Measurements from ENCODE around the gene ZNF124. TPM values are rescaled to one million over a fixed set of nuclear protein-coding genes. Genes with fewer than 3 reads are reported as not detected.

The ZNF124 gene
- total RNA-seq, 1 donor from 2014 or later, result 134 TPM

DNA sequence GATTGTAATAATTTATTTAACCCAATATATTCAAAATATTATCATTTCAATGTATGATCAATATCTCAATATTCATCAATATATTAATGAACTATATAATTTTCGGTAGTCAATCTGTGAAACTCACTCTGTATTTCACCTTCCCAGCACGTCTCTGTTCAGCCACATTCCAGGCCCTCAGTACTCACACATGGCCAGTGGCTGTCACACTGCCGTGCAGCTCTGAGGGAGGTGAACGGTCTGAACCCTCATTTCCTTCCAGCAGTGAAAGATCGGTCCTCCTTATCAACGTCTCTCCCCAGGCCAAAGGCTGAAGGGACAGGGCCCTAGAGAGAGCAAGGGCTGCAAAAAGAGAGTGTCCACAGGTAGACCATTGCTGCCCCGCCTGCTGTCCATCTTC, 39.5 kb upstream of the ZNF124 start:
- H3K27me3 Mint-ChIP-seq, result peaks cover 4% of the 10 kb centered on the region
- no peaks in the 10 kb centered on the region for H3K36me3 Mint-ChIP-seq
- TF ChIP-seq, protein P1, sequence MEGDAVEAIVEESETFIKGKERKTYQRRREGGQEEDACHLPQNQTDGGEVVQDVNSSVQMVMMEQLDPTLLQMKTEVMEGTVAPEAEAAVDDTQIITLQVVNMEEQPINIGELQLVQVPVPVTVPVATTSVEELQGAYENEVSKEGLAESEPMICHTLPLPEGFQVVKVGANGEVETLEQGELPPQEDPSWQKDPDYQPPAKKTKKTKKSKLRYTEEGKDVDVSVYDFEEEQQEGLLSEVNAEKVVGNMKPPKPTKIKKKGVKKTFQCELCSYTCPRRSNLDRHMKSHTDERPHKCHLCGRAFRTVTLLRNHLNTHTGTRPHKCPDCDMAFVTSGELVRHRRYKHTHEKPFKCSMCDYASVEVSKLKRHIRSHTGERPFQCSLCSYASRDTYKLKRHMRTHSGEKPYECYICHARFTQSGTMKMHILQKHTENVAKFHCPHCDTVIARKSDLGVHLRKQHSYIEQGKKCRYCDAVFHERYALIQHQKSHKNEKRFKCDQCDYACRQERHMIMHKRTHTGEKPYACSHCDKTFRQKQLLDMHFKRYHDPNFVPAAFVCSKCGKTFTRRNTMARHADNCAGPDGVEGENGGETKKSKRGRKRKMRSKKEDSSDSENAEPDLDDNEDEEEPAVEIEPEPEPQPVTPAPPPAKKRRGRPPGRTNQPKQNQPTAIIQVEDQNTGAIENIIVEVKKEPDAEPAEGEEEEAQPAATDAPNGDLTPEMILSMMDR (conservative IDR thresholded peaks at IDR 0.05), result no peak
- peak overlapping the region; percentile 31 for H3K4me3 Mint-ChIP-seq
- H3K27ac Mint-ChIP-seq, result no peak overlapping the region
- no peaks in the 10 kb centered on the region for H3K9me3 Mint-ChIP-seq
- peaks cover 20% of the 10 kb centered on the region for H3K4me1 Mint-ChIP-seq (ENCODE audit: unreplicated experiment)
- no peak for DNase-seq (ENCODE audit: extremely low spot score, unreplicated experiment)

- H3K27me3 Mint-ChIP-seq, result no peaks in the 10 kb centered on the region
- H3K4me3 Mint-ChIP-seq, result peak overlapping the region; percentile 97
- H3K9me3 Mint-ChIP-seq, result no peaks in the 10 kb centered on the region
- DNase-seq (ENCODE audit: extremely low spot score, unreplicated experiment), result peak; percentile 93
- peaks cover 4% of the 10 kb centered on the region for H3K36me3 Mint-ChIP-seq
- H3K27ac Mint-ChIP-seq, result peak overlapping the region; percentile 94
- TF ChIP-seq, protein P1 (conservative IDR thresholded peaks at IDR 0.05), result no peak
- H3K4me1 Mint-ChIP-seq (ENCODE audit: unreplicated experiment), result peaks cover 20% of the 10 kb centered on the region
Observed at GRCh38 chr1:247210376-247211117, 38.7 kb upstream of the ZNF124 start.

- H3K9me3 Mint-ChIP-seq, result no peaks in the 10 kb centered on the region
- H3K4me1 Mint-ChIP-seq (ENCODE audit: unreplicated experiment), result peaks cover 20% of the 10 kb centered on the region
- no peak for DNase-seq (ENCODE audit: extremely low spot score, unreplicated experiment)
- H3K27ac Mint-ChIP-seq, result peak overlapping the region; percentile 61
- peaks cover 4% of the 10 kb centered on the region for H3K36me3 Mint-ChIP-seq
- TF ChIP-seq, protein P1 (conservative IDR thresholded peaks at IDR 0.05), result no peak
- peak overlapping the region; percentile 97 for H3K4me3 Mint-ChIP-seq
- no peaks in the 10 kb centered on the region for H3K27me3 Mint-ChIP-seq
Observed at GRCh38 chr1:247210062-247210375, 38.2 kb upstream of the ZNF124 start.

DNA sequence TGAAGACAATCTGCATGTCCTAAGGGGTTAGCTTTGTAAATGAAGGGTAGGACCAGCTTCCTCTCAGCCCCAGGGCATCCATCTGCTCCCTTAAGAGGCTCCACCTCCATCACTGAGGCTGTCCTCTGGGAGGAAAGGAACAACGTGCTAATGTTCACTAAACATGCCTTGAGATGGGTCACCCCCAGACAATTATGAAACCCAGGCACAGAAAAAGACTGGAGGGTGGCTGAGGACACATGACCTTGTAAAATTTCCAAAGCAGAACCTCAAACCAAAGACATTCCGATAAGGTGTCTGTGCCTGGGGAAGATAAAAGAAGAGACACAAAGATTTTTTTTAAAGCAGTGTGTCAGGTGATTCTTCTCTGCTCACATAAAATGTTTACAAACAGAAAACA, 37.6 kb upstream of the ZNF124 start:
- Mint-ChIP-seq H3K27me3 (no peaks in the 10 kb centered on the region), H3K27ac (peak overlapping the region; percentile 61), H3K9me3 (no peaks in the 10 kb centered on the region), H3K4me1 (ENCODE audit: unreplicated experiment) (peaks cover 20% of the 10 kb centered on the region), H3K4me3 (peak overlapping the region; percentile 97), H3K36me3 (peaks cover 4% of the 10 kb centered on the region)
- DNase-seq (ENCODE audit: extremely low spot score, unreplicated experiment), result no peak
- TF ChIP-seq, protein P1 (conservative IDR thresholded peaks at IDR 0.05), result no peak

DNA sequence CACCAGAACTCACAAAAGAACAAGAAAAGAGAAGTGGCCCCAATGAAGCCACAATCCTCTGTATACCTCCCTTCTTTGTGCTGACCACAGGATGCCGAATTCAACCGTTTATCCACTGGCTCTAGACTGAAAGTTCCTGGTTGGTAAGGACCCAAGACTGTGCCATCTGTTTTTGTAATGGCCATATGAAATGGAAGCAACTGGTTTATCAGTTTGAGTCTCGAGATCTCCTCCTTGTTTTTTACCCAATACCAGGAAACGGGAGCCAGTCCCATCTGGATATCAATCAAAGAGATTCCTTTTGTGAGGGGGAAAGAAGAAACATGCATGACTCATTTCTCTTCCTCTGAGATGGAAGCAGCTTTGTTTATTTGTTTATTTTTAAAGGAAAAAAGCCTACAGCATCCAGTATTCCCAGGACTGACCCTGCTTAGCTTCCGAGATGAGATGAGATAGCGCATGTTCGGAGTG, 32.4 kb upstream of the ZNF124 start:
- DNase-seq (ENCODE audit: extremely low spot score, unreplicated experiment), result no peak
- peaks cover 7% of the 10 kb centered on the region for H3K4me1 Mint-ChIP-seq (ENCODE audit: unreplicated experiment)
- TF ChIP-seq, protein P1 (conservative IDR thresholded peaks at IDR 0.05), result no peak
- no peaks in the 10 kb centered on the region for H3K27me3 Mint-ChIP-seq
- no peak overlapping the region for H3K4me3 Mint-ChIP-seq
- H3K27ac Mint-ChIP-seq, result no peak overlapping the region
- H3K9me3 Mint-ChIP-seq, result no peaks in the 10 kb centered on the region
- H3K36me3 Mint-ChIP-seq, result peaks cover 18% of the 10 kb centered on the region
